ENCODE results near the gene TMEM87B. TPM values are rescaled to one million over a fixed set of nuclear protein-coding genes. Genes with fewer than 3 reads are reported as not detected.
"Not testable (repeated sequence)": the region's sequence is repeated elsewhere in the genome, so short reads cannot be mapped to it uniquely, and the experiment has no call there.

Gene TMEM87B
- total RNA-seq, 2 donors from 2014 or later: 21.5 to 60.7 TPM

DNA sequence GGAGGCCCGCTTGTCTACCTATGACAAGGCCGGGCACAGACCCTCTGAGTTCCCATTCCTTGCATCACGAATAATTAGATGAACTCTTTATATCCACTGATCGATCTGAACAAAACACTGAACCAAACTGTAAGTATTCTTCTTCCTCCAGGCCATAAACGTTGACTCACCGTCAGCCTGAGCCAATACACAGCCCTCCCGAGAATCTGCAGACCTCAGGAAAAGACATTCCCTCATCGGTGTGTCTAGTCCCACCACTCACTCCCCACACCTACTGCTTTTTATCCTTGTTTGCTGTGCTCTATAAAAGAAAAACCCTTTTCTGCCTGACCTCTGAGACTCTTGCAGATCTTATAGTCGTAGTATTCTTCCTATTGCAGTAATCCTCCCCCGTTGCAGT, 41.0 kb downstream of the TMEM87B start:
- Histone ChIP-seq H3K4me3 (no peak overlapping the region), H3K27me3 (replicated peaks; ENCODE audit: insufficient read depth) (no peaks in the 10 kb centered on the region), H3K36me3 (no peaks in the 10 kb centered on the region), H3K27ac (no peak overlapping the region), H3K9me3 (no peaks in the 10 kb centered on the region), H3K4me1 (replicated peaks) (no peaks in the 10 kb centered on the region)
- TF ChIP-seq POLR2AphosphoS5 (IDR thresholded peaks at IDR 0.05) (no peak), POLR2A (IDR thresholded peaks at IDR 0.05) (no peak), CTCF (IDR thresholded peaks at IDR 0.05) (no peak)
- WGBS: 59% methylated on average over 10 of the region's 10 CpGs
- intact Hi-C loops (cut with DNase I): no loop called here
- no peak for DNase-seq (ENCODE audit: low spot score)

DNA sequence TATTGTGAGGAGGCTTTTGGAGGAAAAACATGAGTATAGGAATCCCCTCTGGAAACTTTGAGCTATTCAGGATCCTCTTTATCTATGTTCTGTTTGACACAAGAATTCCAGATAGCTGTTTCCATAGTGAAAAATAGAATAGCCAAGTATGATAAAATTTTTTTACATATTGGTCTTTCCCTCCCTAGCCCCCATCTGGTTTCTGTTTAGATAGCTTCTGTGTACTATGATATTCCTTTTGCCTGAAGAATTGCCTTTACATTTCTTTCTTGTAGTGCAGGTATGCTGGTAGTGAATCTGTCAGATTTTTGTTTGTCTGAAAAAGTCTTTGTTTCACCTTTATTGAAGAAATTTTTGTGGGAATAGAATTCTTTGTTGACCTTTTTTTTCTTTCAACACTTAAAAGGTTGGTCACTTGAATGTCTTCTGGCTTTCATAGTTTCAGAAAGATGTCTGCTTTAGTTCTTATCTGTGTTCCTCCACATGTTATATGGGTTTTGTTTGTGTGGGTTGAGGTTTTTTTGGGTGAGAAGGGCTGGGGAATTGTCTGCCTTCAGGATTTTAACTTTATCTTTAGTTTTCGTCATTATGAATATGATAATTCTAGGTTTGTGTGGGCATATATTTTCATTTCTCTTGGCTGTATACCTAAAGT, 53.2 kb downstream of the TMEM87B start:
- no peaks in the 10 kb centered on the region for H3K27me3 ChIP-seq (replicated peaks; ENCODE audit: insufficient read depth)
- intact Hi-C loops (cut with DNase I): no loop called here
- WGBS: 94% methylated on average over 1 of the region's 1 CpG
- DNase-seq (ENCODE audit: low spot score): no peak
- H3K9me3 ChIP-seq: no peaks in the 10 kb centered on the region
- TF ChIP-seq CTCF (IDR thresholded peaks at IDR 0.05) (no peak), POLR2AphosphoS5 (IDR thresholded peaks at IDR 0.05) (no peak), POLR2A (IDR thresholded peaks at IDR 0.05) (no peak)
- H3K27ac ChIP-seq: no peak overlapping the region
- no peaks in the 10 kb centered on the region for H3K4me1 ChIP-seq (replicated peaks)
- no peak overlapping the region for H3K4me3 ChIP-seq
- peaks cover 0 to 5% of the 10 kb centered on the region in 2 donors for H3K36me3 ChIP-seq

DNA sequence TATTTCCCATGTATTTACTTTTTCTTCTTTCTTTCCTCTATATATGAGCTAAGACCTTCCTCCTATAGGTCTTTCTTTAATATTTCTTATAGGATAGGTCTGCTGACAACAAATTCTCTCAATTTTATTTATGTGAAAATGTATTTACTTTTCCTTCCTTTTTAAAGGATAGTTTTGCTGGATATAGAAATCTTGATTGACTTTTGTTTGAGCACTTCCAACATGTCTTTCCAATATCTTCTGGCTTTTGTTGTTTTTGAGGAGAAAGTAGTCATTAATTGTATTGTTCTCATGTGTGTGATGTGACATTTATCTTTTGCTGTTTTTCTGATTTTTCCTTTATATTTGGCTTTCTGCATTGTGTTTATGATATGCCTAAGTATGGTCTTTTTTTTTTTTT, 54.2 kb downstream of the TMEM87B start:
- no peak for DNase-seq (ENCODE audit: low spot score)
- H3K4me1 ChIP-seq (replicated peaks): no peaks in the 10 kb centered on the region
- no peak overlapping the region for H3K4me3 ChIP-seq
- no peaks in the 10 kb centered on the region for H3K27me3 ChIP-seq (replicated peaks; ENCODE audit: insufficient read depth)
- H3K36me3 ChIP-seq: peaks cover 0 to 5% of the 10 kb centered on the region in 2 donors
- H3K9me3 ChIP-seq: no peaks in the 10 kb centered on the region
- intact Hi-C loops (cut with DNase I): no loop called here
- no peak for TF ChIP-seq CTCF (IDR thresholded peaks at IDR 0.05)
- TF ChIP-seq POLR2A (IDR thresholded peaks at IDR 0.05): no peak
- no peak for TF ChIP-seq POLR2AphosphoS5 (IDR thresholded peaks at IDR 0.05)
- H3K27ac ChIP-seq: no peak overlapping the region

DNA sequence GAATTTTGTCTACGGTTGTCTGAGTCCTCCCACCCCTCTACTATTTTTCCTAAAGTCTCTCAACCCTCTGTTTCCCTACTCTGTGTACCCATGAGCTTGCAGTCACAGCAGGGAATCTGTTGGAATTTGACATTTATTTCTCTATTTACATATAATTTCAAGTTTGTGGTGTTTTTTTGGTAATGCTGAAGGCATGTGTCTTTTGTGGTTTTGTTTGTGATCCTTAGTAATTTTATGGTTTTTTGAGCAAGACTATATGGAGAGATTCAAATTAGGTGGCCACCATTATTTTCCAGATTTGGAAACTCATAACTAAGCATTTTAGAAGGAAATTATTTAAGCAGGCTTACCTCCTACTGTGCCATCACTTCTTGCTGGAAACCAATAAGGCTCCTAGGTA, 55.9 kb downstream of the TMEM87B start:
- H3K9me3 ChIP-seq: no peaks in the 10 kb centered on the region
- 96% methylated on average over 1 of the region's 1 CpG for WGBS

DNA sequence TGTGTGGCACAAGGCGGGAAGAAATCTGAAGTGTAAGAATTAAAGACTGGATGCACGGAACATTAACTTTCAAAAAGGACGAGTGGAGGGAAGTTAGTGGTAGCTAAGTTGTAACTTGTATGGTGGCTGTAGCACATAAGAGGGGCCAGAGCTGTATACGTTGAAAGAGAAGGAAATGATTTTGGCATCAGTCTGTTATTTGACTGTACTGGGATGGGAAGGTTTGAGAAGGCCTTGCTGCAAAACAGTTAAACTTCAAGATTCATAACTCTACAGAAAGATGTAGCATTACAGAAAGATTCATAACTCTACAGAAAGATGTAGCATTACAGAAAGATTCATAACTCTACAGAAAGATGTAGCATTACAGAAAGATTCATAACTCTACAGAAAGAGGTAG, 58.3 kb downstream of the TMEM87B start:
- H3K9me3 ChIP-seq; H3K27me3 ChIP-seq (replicated peaks; ENCODE audit: insufficient read depth); H3K27ac ChIP-seq; H3K36me3 ChIP-seq; intact Hi-C loops (cut with DNase I); H3K4me3 ChIP-seq; DNase-seq (ENCODE audit: low spot score); H3K4me1 ChIP-seq (replicated peaks): not testable (repeated sequence)
- WGBS: 93% methylated on average over 4 of the region's 4 CpGs

More for the DNA sequence above, 55.9 kb downstream of the TMEM87B start:
- peaks cover 0 to 5% of the 10 kb centered on the region in 2 donors for H3K36me3 ChIP-seq
- DNase-seq (ENCODE audit: low spot score): no peak
- TF ChIP-seq POLR2A (IDR thresholded peaks at IDR 0.05) (no peak), CTCF (IDR thresholded peaks at IDR 0.05) (no peak), POLR2AphosphoS5 (IDR thresholded peaks at IDR 0.05) (no peak)
- no peak overlapping the region for H3K4me3 ChIP-seq
- intact Hi-C loops (cut with DNase I): no loop called here
- no peaks in the 10 kb centered on the region for H3K4me1 ChIP-seq (replicated peaks)
- no peak overlapping the region for H3K27ac ChIP-seq
- no peaks in the 10 kb centered on the region for H3K27me3 ChIP-seq (replicated peaks; ENCODE audit: insufficient read depth)
